Mesendoderm (in vitro differentiated cells): ENCODE measurements around the gene TMEM238.

Experiments used
- DNase-seq: peaks from one replicate; pipeline ENCODE4 v3.0.0; 2013
- H2AK5ac ChIP-seq: 2 replicates; pipeline ENCODE4 v1.6.1; 2013; ENCODE audit warnings: low read length, inconsistent platforms
- H2BK120ac ChIP-seq: 2 replicates; pipeline ENCODE4 v1.6.1; 2013; ENCODE audit warnings: low read depth, mild to moderate bottlenecking, low read length, moderate library complexity, mixed read lengths
- H2BK15ac ChIP-seq: replicated peaks from 2 replicates; pipeline ENCODE4 v1.6.1; 2013; ENCODE audit warnings: low read depth, mild to moderate bottlenecking, moderate library complexity
- H2BK5ac ChIP-seq: 2 replicates; pipeline ENCODE4 v1.6.1; 2013; ENCODE audit warnings: low read length, inconsistent platforms
- H3K18ac ChIP-seq: 2 replicates; pipeline ENCODE4 v1.6.1; 2013; ENCODE audit warnings: mild to moderate bottlenecking, low read length, mixed read lengths
- H3K23ac ChIP-seq: one replicate; pipeline ENCODE4 v1.6.1; 2013; ENCODE audit warnings: low read length
- H3K27ac ChIP-seq: 2 replicates; pipeline ENCODE4 v1.5.1; 2013; ENCODE audit warnings: low read depth, mild to moderate bottlenecking, inconsistent platforms, low read length, moderate library complexity
- H3K27me3 ChIP-seq: 2 replicates; pipeline ENCODE4 v1.6.1; 2013; ENCODE audit warnings: low read length, control low read depth, mild to moderate bottlenecking, inconsistent platforms; ENCODE audit not compliant: insufficient read depth, poor library complexity
- H3K36me3 ChIP-seq: 2 replicates; pipeline ENCODE4 v1.6.1; 2013; ENCODE audit warnings: low read length, inconsistent platforms; ENCODE audit not compliant: control insufficient read depth, insufficient read depth
- H3K4ac ChIP-seq: one replicate; pipeline ENCODE4 v1.6.1; 2013; ENCODE audit warnings: low read depth, mild to moderate bottlenecking, low read length, moderate library complexity
- H3K4me1 ChIP-seq: 2 replicates; pipeline ENCODE4 v1.6.1; 2013; ENCODE audit warnings: low read depth, low read length, inconsistent platforms; ENCODE audit not compliant: control insufficient read depth
- H3K4me2 ChIP-seq: 2 replicates; pipeline ENCODE4 v1.6.1; 2013; ENCODE audit warnings: low read length
- H3K4me3 ChIP-seq: 2 replicates; pipeline ENCODE4 v1.5.1; 2013; ENCODE audit warnings: mild to moderate bottlenecking, low read length
- H3K56ac ChIP-seq: one replicate; pipeline ENCODE4 v1.6.1; 2013; ENCODE audit warnings: low read length
- H3K79me1 ChIP-seq: 2 replicates; pipeline ENCODE4 v1.6.1; 2013; ENCODE audit warnings: low read length, inconsistent platforms
- H3K79me2 ChIP-seq: 2 replicates; pipeline ENCODE4 v1.6.1; 2013; ENCODE audit warnings: mild to moderate bottlenecking, low read length; ENCODE audit not compliant: control insufficient read depth, insufficient read depth
- H3K9ac ChIP-seq: 2 replicates; pipeline ENCODE4 v1.6.1; 2013; ENCODE audit warnings: low read length, inconsistent platforms
- H4K5ac ChIP-seq: one replicate; pipeline ENCODE4 v1.6.1; 2013; ENCODE audit warnings: low read length
- H4K8ac ChIP-seq: one replicate; pipeline ENCODE4 v1.6.1; 2013; ENCODE audit warnings: low read depth, mild to moderate bottlenecking, control low read depth, low read length, moderate library complexity
- WGBS: extraction: QIAGEN DNeasy Blood & Tissue Kit; methylation state at CpG from one replicate; pipeline ENCODE4 v1.1.7; 2013; ENCODE audit warnings: low lambda C conversion rate, missing lambda C conversion rate; ENCODE audit not compliant: insufficient coverage; ENCODE audit errors: extremely low coverage; 5-methylcytosine and 5-hydroxymethylcytosine counted together

The TMEM238 gene

GRCh38 chr19:55384920-55385723, 1.0 kb upstream of the TMEM238 start:
- H4K5ac ChIP-seq, result peak overlapping the region; percentile 98
- H3K4me3 ChIP-seq, result peak overlapping the region; percentile 73
- H2BK120ac ChIP-seq, result no peak overlapping the region
- no peak overlapping the region for H3K4ac ChIP-seq
- peak overlapping the region; percentile 99 for H3K9ac ChIP-seq
- WGBS, result no CpG with 5 or more reads among the region's 34 CpGs
- H3K4me1 ChIP-seq, result peaks cover 13% of the 10 kb centered on the region
- H2AK5ac ChIP-seq, result no peak overlapping the region
- H2BK5ac ChIP-seq, result peak overlapping the region; percentile 97
- DNase-seq, result peak; percentile 98
- H3K18ac ChIP-seq, result peak overlapping the region; percentile 75
- H3K23ac ChIP-seq, result peak overlapping the region; percentile 95
- peak overlapping the region; percentile 100 for H3K56ac ChIP-seq
- peaks cover 23% of the 10 kb centered on the region for H3K79me1 ChIP-seq
- H2BK15ac ChIP-seq, result no peak overlapping the region
- H3K4me2 ChIP-seq, result peak overlapping the region; percentile 98
- peak overlapping the region; percentile 85 for H3K27ac ChIP-seq
- H4K8ac ChIP-seq, result no peak overlapping the region
- peaks cover 21% of the 10 kb centered on the region for H3K36me3 ChIP-seq
- no peaks in the 10 kb centered on the region for H3K27me3 ChIP-seq
- H3K79me2 ChIP-seq, result peaks cover 29% of the 10 kb centered on the region

GRCh38 chr19:55383279-55384130, 587 bp downstream of the TMEM238 start:
- H3K79me1 ChIP-seq, result peaks cover 19% of the 10 kb centered on the region
- no peak overlapping the region for H2AK5ac ChIP-seq
- no peak overlapping the region for H2BK15ac ChIP-seq
- H4K8ac ChIP-seq, result no peak overlapping the region
- H2BK5ac ChIP-seq, result no peak overlapping the region
- peak overlapping the region; percentile 42 for H3K4me3 ChIP-seq
- H3K18ac ChIP-seq, result peak overlapping the region; percentile 75
- peak overlapping the region; percentile 89 for H3K56ac ChIP-seq
- H2BK120ac ChIP-seq, result no peak overlapping the region
- peaks cover 13% of the 10 kb centered on the region for H3K36me3 ChIP-seq
- H3K23ac ChIP-seq, result peak overlapping the region; percentile 66
- peaks cover 27% of the 10 kb centered on the region for H3K79me2 ChIP-seq
- H3K4me1 ChIP-seq, result peaks cover 13% of the 10 kb centered on the region
- no CpG with 5 or more reads among the region's 88 CpGs for WGBS
- DNase-seq, result peak; percentile 78
- H3K27me3 ChIP-seq, result no peaks in the 10 kb centered on the region
- H3K4me2 ChIP-seq, result peak overlapping the region; percentile 66
- no peak overlapping the region for H4K5ac ChIP-seq
- H3K9ac ChIP-seq, result peak overlapping the region; percentile 99
- H3K4ac ChIP-seq, result peak overlapping the region; percentile 41
- H3K27ac ChIP-seq, result peak overlapping the region; percentile 43

- Histone ChIP-seq H3K9ac (no peak overlapping the region), H3K4me2 (no peak overlapping the region), H3K27me3 (no peaks in the 10 kb centered on the region), H3K4me1 (peaks cover 9% of the 10 kb centered on the region), H2BK5ac (no peak overlapping the region), H3K79me2 (peaks cover 18% of the 10 kb centered on the region), H3K23ac (no peak overlapping the region), H3K79me1 (peaks cover 12% of the 10 kb centered on the region), H3K4me3 (no peak overlapping the region), H4K5ac (no peak overlapping the region), H3K36me3 (peaks cover 6% of the 10 kb centered on the region), H3K56ac (no peak overlapping the region), H2AK5ac (no peak overlapping the region), H3K18ac (no peak overlapping the region), H3K4ac (no peak overlapping the region), H3K27ac (no peak overlapping the region), H4K8ac (no peak overlapping the region), H2BK120ac (no peak overlapping the region), H2BK15ac (no peak overlapping the region)
- DNase-seq, result no peak
- WGBS, result no CpG with 5 or more reads among the region's 3 CpGs
Measured at GRCh38 chr19:55382522-55383054, 1.5 kb downstream of the TMEM238 start.

GRCh38 chr19:55382013-55382412, 2.1 kb downstream of the TMEM238 start:
- WGBS, result 100% methylated on average over 3 of the region's 5 CpGs
- Histone ChIP-seq H3K56ac (no peak overlapping the region), H3K4me2 (no peak overlapping the region), H3K4me3 (no peak overlapping the region), H3K27ac (no peak overlapping the region), H3K79me2 (peaks cover 12% of the 10 kb centered on the region), H4K8ac (no peak overlapping the region), H2BK120ac (no peak overlapping the region), H2AK5ac (no peak overlapping the region), H2BK5ac (no peak overlapping the region), H3K4me1 (peaks cover 6% of the 10 kb centered on the region), H3K23ac (no peak overlapping the region), H2BK15ac (no peak overlapping the region), H3K36me3 (peaks cover 1% of the 10 kb centered on the region), H3K18ac (no peak overlapping the region), H4K5ac (no peak overlapping the region), H3K79me1 (peaks cover 6% of the 10 kb centered on the region), H3K4ac (no peak overlapping the region), H3K9ac (no peak overlapping the region), H3K27me3 (no peaks in the 10 kb centered on the region)
- DNase-seq, result no peak

- Histone ChIP-seq H2BK15ac (no peak overlapping the region), H3K79me1 (no peaks in the 10 kb centered on the region), H3K36me3 (no peaks in the 10 kb centered on the region), H3K4ac (no peak overlapping the region), H2BK120ac (no peak overlapping the region), H3K9ac (no peak overlapping the region), H3K4me1 (peaks cover 5% of the 10 kb centered on the region), H4K5ac (no peak overlapping the region), H4K8ac (no peak overlapping the region), H3K27me3 (no peaks in the 10 kb centered on the region), H2AK5ac (no peak overlapping the region), H2BK5ac (no peak overlapping the region), H3K4me2 (no peak overlapping the region), H3K18ac (no peak overlapping the region), H3K23ac (no peak overlapping the region), H3K4me3 (no peak overlapping the region), H3K79me2 (no peaks in the 10 kb centered on the region), H3K27ac (no peak overlapping the region), H3K56ac (no peak overlapping the region)
- WGBS, result no CpG with 5 or more reads among the region's 11 CpGs
- DNase-seq, result no peak
Measured at GRCh38 chr19:55379174-55379573, 4.9 kb downstream of the TMEM238 start.
